Right lobe of liver (tissue), 4 donors: ENCODE measurements around the gene NABP2.

Experiments
- POLR2A ChIP-seq: fragments of 450-650 bp; IDR thresholded peaks from one replicate; pipeline ENCODE4 v1.6.1; 2017; ENCODE audit warnings: antibody characterized with exemption, mild to moderate bottlenecking
- TF ChIP-seq, protein P1 (sequence below), 4 donors: fragments of 200-600 bp in 3 of 4; fragments of 450-650 bp in 1 of 4; IDR thresholded peaks; one replicate each; pipeline versions ENCODE4 v1.5.1 to v1.8.0; 2016 to 2022; ENCODE audit warnings: antibody characterized with exemption in 4 of 4, mild to moderate bottlenecking in 2 of 4
- donor health status: DM: no; HTN: no; CAD: no.
- donor health status: DM: no; HTN: no; CAD: no.
- donor health status: DM: no; HTN: yes; CAD: no.

DNA sequence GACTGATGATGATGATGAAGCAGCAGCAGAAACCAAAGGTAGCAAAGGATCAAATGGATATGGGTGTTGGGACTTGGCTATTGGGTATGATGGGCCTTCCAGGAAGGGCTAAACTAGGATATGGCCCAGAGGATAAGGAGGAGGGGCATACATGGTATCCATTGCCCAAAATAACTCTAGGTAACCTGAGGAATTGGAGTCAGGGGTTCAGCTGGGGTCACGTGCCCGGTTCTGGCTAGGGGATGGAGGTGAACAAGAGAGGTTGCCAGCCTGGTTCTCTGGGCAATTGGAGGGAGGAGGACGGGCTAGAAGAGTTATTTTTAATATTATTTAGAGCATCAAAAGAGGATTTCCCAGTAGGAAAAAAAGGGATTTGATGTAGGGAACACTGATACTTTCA, 36.8 kb downstream of the NABP2 start:
- TF ChIP-seq POLR2A = no peak
- TF ChIP-seq, protein P1, sequence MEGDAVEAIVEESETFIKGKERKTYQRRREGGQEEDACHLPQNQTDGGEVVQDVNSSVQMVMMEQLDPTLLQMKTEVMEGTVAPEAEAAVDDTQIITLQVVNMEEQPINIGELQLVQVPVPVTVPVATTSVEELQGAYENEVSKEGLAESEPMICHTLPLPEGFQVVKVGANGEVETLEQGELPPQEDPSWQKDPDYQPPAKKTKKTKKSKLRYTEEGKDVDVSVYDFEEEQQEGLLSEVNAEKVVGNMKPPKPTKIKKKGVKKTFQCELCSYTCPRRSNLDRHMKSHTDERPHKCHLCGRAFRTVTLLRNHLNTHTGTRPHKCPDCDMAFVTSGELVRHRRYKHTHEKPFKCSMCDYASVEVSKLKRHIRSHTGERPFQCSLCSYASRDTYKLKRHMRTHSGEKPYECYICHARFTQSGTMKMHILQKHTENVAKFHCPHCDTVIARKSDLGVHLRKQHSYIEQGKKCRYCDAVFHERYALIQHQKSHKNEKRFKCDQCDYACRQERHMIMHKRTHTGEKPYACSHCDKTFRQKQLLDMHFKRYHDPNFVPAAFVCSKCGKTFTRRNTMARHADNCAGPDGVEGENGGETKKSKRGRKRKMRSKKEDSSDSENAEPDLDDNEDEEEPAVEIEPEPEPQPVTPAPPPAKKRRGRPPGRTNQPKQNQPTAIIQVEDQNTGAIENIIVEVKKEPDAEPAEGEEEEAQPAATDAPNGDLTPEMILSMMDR (IDR thresholded peaks at IDR 0.05) = no peak
